GM10266 (cell line): ENCODE data around the gene SLC27A2.
"Not testable (repeated sequence)": the region's sequence is repeated elsewhere in the genome, so short reads cannot be mapped to it uniquely, and the experiment has no call there.

Experiments
- DNase-seq: peaks from one replicate; pipeline ENCODE4 v3.0.0; 2012; ENCODE audit errors: extremely low spot score
- TF ChIP-seq, protein P1 (sequence below): IDR thresholded peaks from 2 replicates; pipeline ENCODE4 v1.5.1; 2012; ENCODE audit warnings: mild to moderate bottlenecking, low read depth; ENCODE audit not compliant: control insufficient read depth, insufficient read depth; ENCODE audit errors: missing control alignments

SLC27A2 gene

DNA sequence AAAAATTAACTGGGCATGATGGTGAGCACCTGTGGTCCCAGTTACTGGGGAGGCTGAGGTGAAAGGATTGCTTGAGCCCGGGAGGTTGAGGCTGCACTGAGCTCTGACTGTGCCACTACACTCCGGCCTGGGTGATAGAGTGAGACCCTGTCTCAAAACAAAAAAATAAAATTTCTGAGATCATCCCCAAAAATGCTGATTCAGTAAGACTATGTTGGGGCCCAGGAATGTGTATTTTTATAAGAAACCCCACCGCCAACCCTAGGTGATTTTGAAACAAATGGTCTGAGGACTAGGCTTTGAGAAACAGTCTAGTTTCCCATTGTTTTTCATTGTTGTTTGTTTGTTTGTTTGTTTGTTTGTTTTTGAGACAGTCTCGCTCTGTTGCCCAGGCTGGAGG lies 4.1 kb downstream of the SLC27A2 start:
- TF ChIP-seq, protein P1, sequence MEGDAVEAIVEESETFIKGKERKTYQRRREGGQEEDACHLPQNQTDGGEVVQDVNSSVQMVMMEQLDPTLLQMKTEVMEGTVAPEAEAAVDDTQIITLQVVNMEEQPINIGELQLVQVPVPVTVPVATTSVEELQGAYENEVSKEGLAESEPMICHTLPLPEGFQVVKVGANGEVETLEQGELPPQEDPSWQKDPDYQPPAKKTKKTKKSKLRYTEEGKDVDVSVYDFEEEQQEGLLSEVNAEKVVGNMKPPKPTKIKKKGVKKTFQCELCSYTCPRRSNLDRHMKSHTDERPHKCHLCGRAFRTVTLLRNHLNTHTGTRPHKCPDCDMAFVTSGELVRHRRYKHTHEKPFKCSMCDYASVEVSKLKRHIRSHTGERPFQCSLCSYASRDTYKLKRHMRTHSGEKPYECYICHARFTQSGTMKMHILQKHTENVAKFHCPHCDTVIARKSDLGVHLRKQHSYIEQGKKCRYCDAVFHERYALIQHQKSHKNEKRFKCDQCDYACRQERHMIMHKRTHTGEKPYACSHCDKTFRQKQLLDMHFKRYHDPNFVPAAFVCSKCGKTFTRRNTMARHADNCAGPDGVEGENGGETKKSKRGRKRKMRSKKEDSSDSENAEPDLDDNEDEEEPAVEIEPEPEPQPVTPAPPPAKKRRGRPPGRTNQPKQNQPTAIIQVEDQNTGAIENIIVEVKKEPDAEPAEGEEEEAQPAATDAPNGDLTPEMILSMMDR = no peak
- no peak for DNase-seq

DNA sequence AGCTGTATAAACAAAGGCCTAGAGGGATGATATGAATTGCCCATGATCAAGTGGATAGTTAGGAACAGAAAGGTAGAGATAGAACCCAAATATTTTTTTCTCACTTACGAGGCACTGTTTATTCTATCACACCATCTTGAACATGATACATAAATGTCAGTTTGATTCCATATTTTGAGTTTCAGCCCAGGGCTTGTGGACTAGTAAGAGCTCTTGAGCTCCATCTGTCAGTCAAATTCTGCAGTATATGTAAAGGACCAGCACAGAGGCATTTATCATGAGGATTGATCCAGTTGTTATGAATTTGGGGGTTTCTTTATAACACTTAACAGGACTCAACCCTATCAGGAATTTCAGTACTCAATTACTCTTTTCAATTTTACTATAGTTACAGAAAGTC lies 4.8 kb downstream of the SLC27A2 start:
- no peak for DNase-seq
- TF ChIP-seq, protein P1 = no peak

DNA sequence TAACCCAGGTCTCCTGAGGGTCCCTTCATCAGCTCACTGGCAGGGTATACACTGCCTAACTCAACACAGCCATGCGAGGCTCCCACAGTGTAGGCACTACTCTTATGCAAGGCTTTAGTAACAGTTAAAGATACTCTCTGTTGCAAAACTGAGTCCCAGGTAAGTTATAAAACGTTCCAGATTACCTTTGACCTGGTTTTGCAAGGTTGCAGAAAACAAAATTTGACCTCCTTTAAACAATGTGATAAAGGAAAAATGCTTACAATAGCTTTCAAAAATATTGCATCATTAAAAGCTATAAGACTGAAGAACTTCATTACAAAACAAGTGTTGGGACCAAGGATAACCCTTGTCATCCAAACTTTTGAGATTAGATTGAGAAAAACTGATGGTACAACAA lies 5.5 kb downstream of the SLC27A2 start:
- TF ChIP-seq, protein P1 = no peak
- no peak for DNase-seq

DNA sequence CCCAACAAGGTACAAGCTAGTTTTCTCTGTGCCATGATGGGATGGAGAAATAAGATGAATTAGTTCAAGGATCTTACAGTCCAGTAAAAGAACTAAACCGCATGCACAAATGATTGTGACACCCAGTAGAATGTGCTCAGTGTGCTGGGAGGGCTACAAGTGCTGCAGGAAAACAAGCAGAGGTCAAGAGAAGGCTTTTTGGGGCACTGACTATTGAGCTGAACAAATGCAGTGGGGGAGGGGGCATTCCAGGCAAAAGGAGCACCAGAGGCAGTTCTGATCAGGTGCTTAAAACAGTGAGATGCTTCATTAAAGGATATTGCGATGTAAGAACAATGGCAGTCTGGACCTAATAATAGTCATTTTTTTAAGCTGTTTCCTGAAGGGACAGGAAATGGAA lies 6.0 kb downstream of the SLC27A2 start:
- DNase-seq = no peak
- TF ChIP-seq, protein P1 = no peak

DNA sequence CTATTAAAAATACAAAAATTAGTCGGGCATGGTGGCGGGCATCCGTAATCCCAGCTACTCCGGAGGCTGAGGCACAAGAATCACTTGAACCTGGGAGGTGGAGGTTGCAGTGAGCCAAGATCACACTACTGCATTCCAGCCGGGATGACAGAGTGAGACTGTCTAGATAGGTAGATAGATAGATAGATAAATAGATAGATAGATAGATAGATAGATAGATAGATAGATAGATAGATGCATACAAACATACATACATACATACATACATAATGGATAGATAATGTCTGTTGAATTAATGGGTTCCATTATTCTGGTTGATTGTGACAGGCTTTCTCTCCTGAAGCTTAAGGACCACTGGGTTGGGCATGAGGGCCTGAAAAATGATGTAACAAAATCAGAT lies 6.8 kb downstream of the SLC27A2 start:
- not testable (repeated sequence) for DNase-seq

DNA sequence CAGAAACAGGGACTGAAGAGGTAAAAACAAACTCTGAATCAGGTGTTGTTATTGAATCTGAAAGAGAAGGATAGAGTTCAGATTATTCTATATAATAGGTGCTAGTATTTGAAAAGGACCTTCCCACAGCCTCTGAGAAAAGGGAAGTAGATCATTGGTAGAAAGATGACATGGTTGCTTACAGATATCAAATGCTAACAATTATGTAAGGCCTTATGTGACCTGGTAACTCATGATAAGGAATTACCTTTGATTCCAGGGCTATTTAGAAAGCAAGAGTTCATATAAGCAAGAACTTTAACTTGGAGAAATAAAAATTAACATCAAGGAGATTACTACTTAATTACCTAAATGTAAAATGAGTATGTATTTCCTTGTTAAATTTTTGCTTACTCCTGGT lies 7.6 kb downstream of the SLC27A2 start:
- TF ChIP-seq, protein P1 = no peak
- DNase-seq = no peak

DNA sequence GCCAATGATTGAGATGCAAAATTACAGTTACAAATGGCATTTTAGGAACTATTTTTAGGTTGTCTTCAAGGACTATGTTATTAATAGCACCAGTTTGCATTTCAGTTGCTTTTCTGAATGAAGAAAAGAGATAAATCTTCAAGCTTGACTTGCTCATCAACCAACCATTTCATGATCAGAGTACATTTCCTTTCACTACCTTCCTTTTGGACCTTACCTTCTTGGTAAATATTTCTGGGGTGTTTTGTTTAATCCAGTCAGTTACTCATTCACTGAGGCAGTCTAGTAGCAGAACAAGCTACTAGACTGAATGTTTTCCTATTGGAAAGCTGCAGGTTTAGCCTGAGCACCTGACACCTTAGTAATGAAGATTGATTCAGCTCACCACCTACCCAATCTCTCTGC lies 8.2 kb downstream of the SLC27A2 start:
- DNase-seq = no peak

DNA sequence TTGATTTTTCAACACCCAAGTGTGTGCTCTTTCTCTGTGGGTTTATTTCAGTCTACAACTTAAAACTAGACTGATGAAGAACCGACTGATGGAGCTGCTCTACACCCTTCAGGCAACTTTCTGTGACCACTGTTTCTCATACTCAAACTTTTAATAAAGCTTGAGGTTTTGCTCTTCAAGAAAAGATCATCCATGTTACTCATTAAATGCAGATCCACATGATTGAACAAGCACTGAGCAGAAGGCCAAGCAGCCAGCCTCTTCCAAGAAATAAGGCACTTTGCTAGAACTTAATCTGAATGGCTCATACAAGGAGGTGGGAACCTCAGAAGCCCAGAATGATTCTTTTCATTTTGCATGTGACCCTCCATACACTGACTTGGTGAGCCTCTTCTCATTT lies 8.7 kb downstream of the SLC27A2 start:
- no peak for DNase-seq

More for the DNA sequence above, 8.2 kb downstream of the SLC27A2 start:
- TF ChIP-seq, protein P1 = no peak

More for the DNA sequence above, 8.7 kb downstream of the SLC27A2 start:
- TF ChIP-seq, protein P1 = no peak
